Endodermal cell (in vitro differentiated cells): ENCODE results near the gene OCA2. TPM values are rescaled to one million over a fixed set of nuclear protein-coding genes. Genes with fewer than 3 reads are reported as not detected.

Experiments used
- DNase-seq: peaks from one replicate; pipeline ENCODE4 v3.0.0-alpha.2; 2017
- H3K27ac ChIP-seq: 2 replicates; pipeline ENCODE4 v1.5.1; 2013; ENCODE audit warnings: mild to moderate bottlenecking, low read depth, low read length, moderate library complexity
- H3K27me3 ChIP-seq: 2 replicates; pipeline ENCODE4 v1.6.1; 2013; ENCODE audit warnings: mild to moderate bottlenecking, low read length, moderate library complexity; ENCODE audit not compliant: insufficient read depth, control insufficient read depth, poor library complexity, severe bottlenecking
- H3K36me3 ChIP-seq: 2 replicates; pipeline ENCODE4 v1.7.0; 2013; ENCODE audit warnings: mild to moderate bottlenecking, low read length, moderate library complexity; ENCODE audit not compliant: control insufficient read depth, insufficient read depth
- H3K4me1 ChIP-seq: one replicate; pipeline ENCODE4 v1.7.0; 2013; ENCODE audit warnings: low read length; ENCODE audit not compliant: control insufficient read depth, insufficient read depth
- H3K4me3 ChIP-seq: 2 replicates; pipeline ENCODE4 v1.5.1; 2013; ENCODE audit warnings: mild to moderate bottlenecking, low read length, moderate library complexity
- H3K9ac ChIP-seq: 2 replicates; pipeline ENCODE4 v1.6.1; 2013; ENCODE audit warnings: mild to moderate bottlenecking, low read length, moderate library complexity; ENCODE audit not compliant: poor library complexity, severe bottlenecking; ENCODE audit errors: extremely low read depth
- H3K9me3 ChIP-seq: 2 replicates; pipeline ENCODE4 v1.6.1; 2013; ENCODE audit warnings: mild to moderate bottlenecking, low read length, moderate library complexity; ENCODE audit not compliant: control insufficient read depth
- H3K27ac Mint-ChIP-seq: 2 replicates; pipeline ENCODE4 v1.8.0; 2020; ENCODE audit warnings: mixed read lengths
- H3K27me3 Mint-ChIP-seq: 2 replicates; pipeline ENCODE4 v1.8.0; 2021; ENCODE audit warnings: mild to moderate bottlenecking, mixed read lengths; ENCODE audit not compliant: insufficient read depth
- H3K36me3 Mint-ChIP-seq: 2 replicates; pipeline ENCODE4 v1.8.0; 2020; ENCODE audit warnings: low read depth, mixed read lengths
- H3K4me1 Mint-ChIP-seq: 2 replicates; pipeline ENCODE4 v1.8.0; 2020; ENCODE audit warnings: mixed read lengths
- H3K4me3 Mint-ChIP-seq: 2 replicates; pipeline ENCODE4 v1.8.0; 2020; ENCODE audit warnings: mild to moderate bottlenecking, moderate library complexity, mixed read lengths
- H3K9me3 Mint-ChIP-seq: 2 replicates; pipeline ENCODE4 v1.8.0; 2020; ENCODE audit warnings: mild to moderate bottlenecking, mixed read lengths
- WGBS, 2 experiments: methylation state at CpG; one replicate each; pipeline versions ENCODE4 v1.1.5 to v1.1.7; 2013; ENCODE audit warnings: missing lambda C conversion rate in 2 of 2, mixed read lengths in 1 of 2; ENCODE audit not compliant: insufficient coverage in 1 of 2, insufficient read length in 1 of 2; 5-methylcytosine and 5-hydroxymethylcytosine counted together
- total RNA-seq, 2 donors: library from RNA; stranded (reverse); fragmentation: NEBNext Ultra II Directional in 1 of 2; extraction: Animal tissue kit (Norgen Biotek cat#: 25700) in 1 of 2; gene quantifications; 2 replicates in 1 of 2; 3 replicates in 1 of 2; pipeline ENCODE4 v1.2.1, GENCODE V29; 2021
- TF ChIP-seq, protein P1 (sequence below): fragments of 200-600 bp; sonication (generic); conservative IDR thresholded peaks from 2 replicates; pipeline ENCODE4 v1.5.0; 2021; ENCODE audit warnings: antibody characterized with exemption, mild to moderate bottlenecking

The OCA2 gene
- total RNA-seq, 2 donors from 2014 or later, result 0.29 to 0.84 TPM

- Histone ChIP-seq H3K27me3 (no peaks in the 10 kb centered on the region), H3K36me3 (no peaks in the 10 kb centered on the region), H3K4me3 (no peak overlapping the region), H3K4me1 (no peaks in the 10 kb centered on the region), H3K27ac (no peak overlapping the region), H3K9ac (no peak overlapping the region), H3K9me3 (no peaks in the 10 kb centered on the region)
- TF ChIP-seq, protein P1, sequence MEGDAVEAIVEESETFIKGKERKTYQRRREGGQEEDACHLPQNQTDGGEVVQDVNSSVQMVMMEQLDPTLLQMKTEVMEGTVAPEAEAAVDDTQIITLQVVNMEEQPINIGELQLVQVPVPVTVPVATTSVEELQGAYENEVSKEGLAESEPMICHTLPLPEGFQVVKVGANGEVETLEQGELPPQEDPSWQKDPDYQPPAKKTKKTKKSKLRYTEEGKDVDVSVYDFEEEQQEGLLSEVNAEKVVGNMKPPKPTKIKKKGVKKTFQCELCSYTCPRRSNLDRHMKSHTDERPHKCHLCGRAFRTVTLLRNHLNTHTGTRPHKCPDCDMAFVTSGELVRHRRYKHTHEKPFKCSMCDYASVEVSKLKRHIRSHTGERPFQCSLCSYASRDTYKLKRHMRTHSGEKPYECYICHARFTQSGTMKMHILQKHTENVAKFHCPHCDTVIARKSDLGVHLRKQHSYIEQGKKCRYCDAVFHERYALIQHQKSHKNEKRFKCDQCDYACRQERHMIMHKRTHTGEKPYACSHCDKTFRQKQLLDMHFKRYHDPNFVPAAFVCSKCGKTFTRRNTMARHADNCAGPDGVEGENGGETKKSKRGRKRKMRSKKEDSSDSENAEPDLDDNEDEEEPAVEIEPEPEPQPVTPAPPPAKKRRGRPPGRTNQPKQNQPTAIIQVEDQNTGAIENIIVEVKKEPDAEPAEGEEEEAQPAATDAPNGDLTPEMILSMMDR, result no peak
- Mint-ChIP-seq H3K4me1 (no peaks in the 10 kb centered on the region), H3K9me3 (no peaks in the 10 kb centered on the region), H3K27me3 (no peaks in the 10 kb centered on the region), H3K36me3 (no peaks in the 10 kb centered on the region), H3K27ac (no peak overlapping the region), H3K4me3 (no peak overlapping the region)
- DNase-seq, result no peak
- WGBS, 2 experiments, result 83 to 89% methylated on average over 9 of the region's 10 CpGs
These were observed 274.2 kb downstream of the OCA2 start for GRCh38 chr15:27824841-27825422.

GRCh38 chr15:27821273-27821672, 277.8 kb downstream of the OCA2 start:
- H3K27ac Mint-ChIP-seq, result no peak overlapping the region
- TF ChIP-seq, protein P1, result no peak
- H3K36me3 Mint-ChIP-seq, result no peaks in the 10 kb centered on the region
- peaks cover 16% of the 10 kb centered on the region for H3K9me3 Mint-ChIP-seq
- H3K36me3 ChIP-seq, result no peaks in the 10 kb centered on the region
- WGBS, 2 experiments, result 69 to 81% methylated on average over 3 of the region's 3 CpGs
- DNase-seq, result no peak
- H3K27me3 ChIP-seq, result no peaks in the 10 kb centered on the region
- no peaks in the 10 kb centered on the region for H3K4me1 ChIP-seq
- H3K4me3 Mint-ChIP-seq, result no peak overlapping the region
- H3K27me3 Mint-ChIP-seq, result no peaks in the 10 kb centered on the region
- H3K27ac ChIP-seq, result no peak overlapping the region
- H3K4me1 Mint-ChIP-seq, result no peaks in the 10 kb centered on the region
- H3K9me3 ChIP-seq, result no peaks in the 10 kb centered on the region
- no peak overlapping the region for H3K4me3 ChIP-seq
- H3K9ac ChIP-seq, result no peak overlapping the region

DNA sequence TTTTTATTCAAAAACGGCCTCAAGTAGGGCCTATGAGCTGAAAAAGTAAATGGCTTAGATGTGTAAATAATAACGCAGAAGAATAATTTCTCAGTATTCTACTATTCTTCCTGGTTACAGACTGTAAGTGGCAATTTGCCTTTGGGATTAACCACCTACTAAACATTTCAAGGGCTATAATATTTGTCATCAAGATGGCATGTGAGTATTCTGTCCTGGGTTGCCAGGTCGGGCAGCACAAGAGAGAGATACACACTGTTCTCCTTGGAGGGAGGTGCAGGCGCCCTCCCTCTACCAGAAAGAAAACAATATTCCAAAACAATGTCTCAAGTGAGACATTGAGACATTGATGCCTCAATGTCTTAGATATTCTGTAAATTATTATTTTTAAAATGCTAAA, 278.4 kb downstream of the OCA2 start:
- H3K4me1 Mint-ChIP-seq, result no peaks in the 10 kb centered on the region
- H3K4me3 ChIP-seq, result no peak overlapping the region
- 98% methylated on average over 3 of the region's 4 CpGs; no CpG with 5 or more reads in 1 of the 2 experiments for WGBS, 2 experiments
- no peaks in the 10 kb centered on the region for H3K27me3 ChIP-seq
- no peaks in the 10 kb centered on the region for H3K36me3 Mint-ChIP-seq
- no peaks in the 10 kb centered on the region for H3K27me3 Mint-ChIP-seq
- TF ChIP-seq, protein P1, result no peak
- H3K4me1 ChIP-seq, result no peaks in the 10 kb centered on the region
- H3K9me3 ChIP-seq, result no peaks in the 10 kb centered on the region
- H3K9ac ChIP-seq, result no peak overlapping the region
- DNase-seq, result no peak
- H3K27ac ChIP-seq, result no peak overlapping the region
- no peak overlapping the region for H3K27ac Mint-ChIP-seq
- peaks cover 16% of the 10 kb centered on the region for H3K9me3 Mint-ChIP-seq
- no peak overlapping the region for H3K4me3 Mint-ChIP-seq
- no peaks in the 10 kb centered on the region for H3K36me3 ChIP-seq
